GM21515 (cell line): ENCODE results near the gene RAET1E.
"Not testable (repeated sequence)": the region's sequence is repeated elsewhere in the genome, so short reads cannot be mapped to it uniquely, and the experiment has no call there.

Experiments used
- ATAC-seq: cut with Tn5 transposase; IDR thresholded peaks from one replicate; pipeline ENCODE4 v1.9.1; 2021; ENCODE audit not compliant: unreplicated experiment

The RAET1E gene

DNA sequence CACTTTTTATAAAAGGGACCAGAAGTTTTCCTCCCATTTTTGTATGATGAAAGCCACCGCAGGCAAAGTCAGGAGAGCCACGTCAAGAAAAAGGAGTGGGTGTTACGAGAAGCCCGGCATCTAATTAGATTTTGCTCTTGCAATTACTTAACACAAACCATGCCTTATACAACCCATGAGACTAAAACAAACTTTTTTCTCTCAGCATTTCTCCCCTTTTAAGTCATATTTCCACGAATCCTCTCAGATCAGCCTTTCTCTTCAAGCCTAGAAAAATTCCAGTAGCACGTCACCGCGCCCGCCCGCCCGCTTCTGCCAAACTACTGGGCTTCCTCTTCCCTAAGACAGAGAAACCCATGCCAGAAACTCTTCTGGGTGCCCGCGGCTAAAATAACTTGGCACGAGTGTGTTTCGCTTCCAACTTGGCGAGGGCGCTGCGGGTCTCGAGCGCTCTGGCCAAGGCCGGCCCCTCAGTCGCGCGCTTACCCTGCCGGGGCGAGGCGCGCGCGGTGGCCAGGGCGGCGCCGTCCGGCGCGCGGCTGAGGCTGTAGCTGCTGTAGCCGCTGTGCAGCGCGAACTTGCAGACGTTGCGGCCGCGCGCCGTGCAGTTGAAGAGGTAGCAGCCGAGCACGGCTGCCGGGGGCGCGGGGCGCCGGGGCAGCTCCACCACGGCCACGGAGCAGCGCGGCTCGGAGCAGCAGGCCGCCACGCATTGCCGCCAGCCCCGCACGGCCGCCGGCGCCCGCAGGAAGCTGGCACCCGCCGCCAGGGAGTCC is 34.8 kb downstream of the RAET1E start:
- ATAC-seq, result peak; percentile 36

- not testable (repeated sequence) for ATAC-seq
Observed at GRCh38 chr6:149862424-149862738, 35.5 kb downstream of the RAET1E start.

- no peak for ATAC-seq
Observed at GRCh38 chr6:149861603-149862423, 36.1 kb downstream of the RAET1E start.

DNA sequence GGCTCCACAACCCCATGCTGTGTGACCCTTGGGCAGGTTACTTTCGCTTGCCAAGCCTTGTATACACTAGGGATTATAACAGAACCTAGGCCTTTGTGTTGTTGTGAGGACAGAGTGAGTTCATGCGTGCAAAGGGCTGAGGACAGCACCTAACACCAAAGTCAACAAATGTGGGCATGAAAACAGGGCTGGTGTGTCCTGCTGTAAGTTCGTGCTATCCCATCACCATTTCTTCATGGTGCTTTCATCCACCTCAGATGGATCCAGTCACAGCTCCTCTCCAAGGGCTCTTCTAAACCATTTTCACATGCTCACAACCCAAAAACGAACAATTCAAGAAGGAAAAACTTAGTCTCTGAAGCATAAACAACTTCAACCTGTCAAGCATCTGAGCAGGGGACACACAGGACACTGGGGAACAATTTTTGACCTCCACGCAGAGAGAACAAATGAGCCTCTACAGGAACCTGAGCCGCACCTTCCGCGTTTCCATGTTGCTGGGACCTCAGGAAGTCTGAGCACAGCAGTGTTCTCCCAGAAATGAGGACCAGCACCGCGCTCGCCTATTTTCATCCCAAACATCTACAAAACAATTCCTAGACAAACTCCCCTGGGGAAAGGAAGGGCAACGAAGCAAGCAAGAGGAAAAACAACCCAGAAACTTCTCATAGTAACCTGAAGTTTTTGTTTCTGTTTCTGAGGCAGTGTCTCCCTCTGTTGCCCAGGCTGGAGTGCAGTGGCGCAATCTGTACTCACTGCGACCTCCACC is 36.9 kb downstream of the RAET1E start:
- no peak for ATAC-seq

GRCh38 chr6:149860513-149860833 is 37.4 kb downstream of the RAET1E start:
- no peak for ATAC-seq

DNA sequence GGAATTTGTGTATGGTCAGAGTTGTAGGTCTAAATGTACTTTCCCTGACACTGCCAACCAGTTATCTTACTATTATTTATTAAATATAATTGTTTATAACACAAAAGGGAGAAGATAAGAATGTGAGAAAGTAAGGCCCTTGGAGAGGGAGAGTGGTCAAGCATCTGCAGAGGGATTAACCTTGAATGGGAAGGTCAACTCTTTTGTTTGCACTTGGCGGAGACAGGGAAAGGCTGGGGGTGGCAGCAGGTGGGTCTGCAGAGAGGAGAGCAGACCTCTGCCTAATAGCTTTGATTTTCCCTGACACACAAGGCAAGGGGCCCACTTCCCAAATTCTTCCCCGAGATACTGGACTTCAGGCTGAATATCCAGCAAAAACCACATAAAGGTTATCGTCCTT is 38.0 kb downstream of the RAET1E start:
- no peak for ATAC-seq

DNA sequence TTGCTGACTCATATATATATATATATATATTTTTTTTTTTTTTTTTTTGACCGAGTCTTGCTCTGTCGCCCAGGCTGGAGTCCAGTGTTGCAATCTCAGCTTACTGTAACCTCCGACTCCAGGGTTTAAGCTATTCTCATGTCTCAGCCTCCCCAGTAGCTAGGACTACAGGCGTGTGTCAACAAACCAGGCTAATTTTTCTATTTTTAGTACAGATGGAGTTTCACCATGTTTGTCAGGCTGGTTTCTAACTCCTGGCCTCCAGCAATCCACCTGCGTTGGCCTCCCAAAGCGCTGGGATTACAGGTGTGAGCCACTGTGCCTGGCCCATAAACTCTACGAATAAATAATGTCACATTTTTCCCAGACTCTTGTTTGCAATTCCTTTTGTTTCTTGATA is 38.5 kb downstream of the RAET1E start:
- no peak for ATAC-seq

- ATAC-seq, result no peak
Observed at GRCh38 chr6:149857541-149857940, 40.4 kb downstream of the RAET1E start.

DNA sequence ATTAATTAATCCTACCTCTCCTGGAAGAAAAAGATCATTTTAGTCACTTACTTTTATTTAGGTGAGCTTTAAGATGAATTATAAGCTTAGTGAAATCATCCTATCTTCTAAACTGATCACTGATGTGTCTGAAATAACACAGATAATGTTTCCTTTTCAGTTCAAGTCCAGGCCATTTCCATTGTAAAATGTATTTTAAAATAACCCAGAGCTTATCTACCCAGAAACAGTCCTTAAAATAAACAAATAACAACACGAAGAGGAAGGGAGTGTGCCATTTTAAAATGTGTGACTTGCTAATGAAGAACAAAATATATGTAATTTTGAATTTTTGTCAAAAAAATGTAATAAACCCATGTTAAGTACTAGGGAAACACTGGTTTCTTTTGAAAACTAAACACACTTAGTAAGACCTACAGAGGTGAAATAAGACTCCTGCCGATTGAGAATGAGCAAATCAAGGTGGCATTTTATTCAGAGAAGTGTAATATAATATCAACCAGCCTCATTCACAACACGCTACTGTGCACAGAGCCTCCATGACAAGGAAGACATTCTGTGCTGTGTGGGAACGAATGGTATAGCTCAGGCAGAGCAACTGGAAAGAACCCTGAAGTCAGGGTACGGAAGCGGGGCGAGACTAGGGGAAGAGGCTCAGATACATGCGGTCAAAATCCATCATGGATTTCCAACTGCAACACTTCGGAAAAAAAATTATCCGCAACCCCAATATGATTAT is 41.5 kb downstream of the RAET1E start:
- no peak for ATAC-seq

- no peak for ATAC-seq
Observed at GRCh38 chr6:149855741-149856140, 42.2 kb downstream of the RAET1E start.

DNA sequence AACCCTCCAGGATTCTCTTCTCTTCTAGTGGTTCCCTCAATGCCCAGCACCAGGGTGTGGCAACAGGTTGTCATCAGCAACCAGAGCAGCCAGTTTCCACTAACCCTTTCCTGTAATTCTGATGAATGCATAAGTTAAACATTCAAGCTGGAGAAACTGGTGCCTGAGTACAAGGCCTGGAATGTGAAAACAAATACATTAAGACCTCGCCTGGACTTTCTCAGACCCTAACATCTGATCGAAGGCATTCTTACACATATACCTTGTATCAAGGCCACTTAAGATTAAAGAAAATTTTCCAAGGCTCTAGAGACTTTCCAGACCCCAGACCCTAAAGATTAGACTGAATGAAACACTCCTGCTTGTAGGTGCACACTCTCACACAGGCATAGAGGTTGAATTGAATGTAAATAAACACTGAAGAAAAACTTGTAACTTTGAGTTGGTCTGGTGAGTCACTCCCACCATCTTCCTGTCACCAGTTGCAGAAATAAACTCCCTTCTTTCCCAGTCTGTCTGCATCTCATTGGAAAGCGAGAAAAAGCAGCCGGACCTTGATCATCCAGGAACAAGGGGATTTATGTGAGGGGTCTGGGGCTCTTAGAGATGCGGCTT is 42.8 kb downstream of the RAET1E start:
- ATAC-seq, result no peak

DNA sequence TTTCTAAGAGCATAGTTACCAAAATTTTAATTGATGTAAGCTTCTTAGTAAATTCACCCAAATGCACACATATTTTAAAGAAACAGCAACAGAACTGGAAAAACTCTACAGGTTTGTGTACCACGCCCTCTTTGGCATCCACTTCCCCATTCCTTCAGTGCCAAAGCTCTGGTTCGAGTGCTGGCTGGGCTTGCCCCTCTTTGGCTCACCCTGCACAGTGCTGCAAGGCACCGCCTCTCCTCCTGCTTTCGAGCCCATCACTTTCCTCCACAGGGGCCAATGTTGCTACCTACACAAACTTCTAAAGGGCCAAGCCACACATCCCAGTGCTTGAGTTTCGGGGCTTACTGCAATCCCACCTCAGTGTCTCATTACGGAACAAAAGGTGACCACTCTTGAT is 43.4 kb downstream of the RAET1E start:
- ATAC-seq, result no peak

DNA sequence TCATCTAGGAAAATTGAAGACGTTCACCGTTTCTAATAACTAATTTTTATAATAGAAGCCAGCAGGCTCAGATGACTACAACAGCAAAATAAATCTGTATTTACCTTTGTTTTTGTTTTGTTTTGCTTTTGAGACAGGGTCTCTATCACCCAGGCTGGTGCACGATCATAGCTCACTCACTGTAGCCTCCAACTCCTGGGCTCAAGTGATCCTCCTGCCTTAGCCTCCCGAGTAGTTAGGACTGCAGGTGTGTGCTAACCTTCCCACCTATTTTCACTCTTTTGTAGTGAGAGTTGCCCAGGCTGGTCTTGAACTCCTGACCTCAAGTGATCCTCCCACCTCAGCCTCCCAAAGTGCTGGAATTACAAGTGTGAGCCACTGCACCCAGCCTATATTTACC is 43.9 kb downstream of the RAET1E start:
- ATAC-seq, result not testable (repeated sequence)

GRCh38 chr6:149852881-149853280 is 45.0 kb downstream of the RAET1E start:
- no peak for ATAC-seq

GRCh38 chr6:149852180-149852579 is 45.7 kb downstream of the RAET1E start:
- ATAC-seq, result peak; percentile 54

GRCh38 chr6:149851461-149852110 is 46.3 kb downstream of the RAET1E start:
- no peak for ATAC-seq

- ATAC-seq, result not testable (repeated sequence)
Observed at GRCh38 chr6:149848343-149848742, 49.6 kb downstream of the RAET1E start.
